HG02571 (cell line): ENCODE data around the gene ADORA1.

Source experiments
- ATAC-seq: cut with Tn5 transposase; IDR thresholded peaks from one replicate; pipeline ENCODE4 v1.9.1; 2021; ENCODE audit warnings: mild to moderate bottlenecking, moderate library complexity; ENCODE audit not compliant: unreplicated experiment

Gene ADORA1

DNA sequence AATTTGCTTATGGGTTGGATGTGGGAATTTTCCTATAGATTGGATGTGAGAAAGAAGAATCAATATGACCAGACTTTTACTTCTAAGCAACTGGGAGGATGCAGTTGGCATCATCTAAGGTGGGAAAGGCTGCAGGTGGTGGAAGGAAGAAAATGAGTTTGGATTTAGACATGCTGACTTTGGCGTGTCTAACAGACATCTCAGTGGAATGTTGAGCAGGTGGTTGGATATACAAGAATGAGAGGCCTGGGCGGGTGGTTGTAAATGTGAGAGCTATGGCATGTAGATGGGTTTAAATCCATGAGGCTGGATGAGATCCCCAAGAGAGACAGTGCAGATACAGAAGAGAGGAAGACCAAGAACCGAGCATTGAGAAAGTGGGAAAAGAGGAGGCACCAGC lies 10.5 kb downstream of the ADORA1 start:
- no peak for ATAC-seq

- no peak for ATAC-seq
Measured at GRCh38 chr1:203139976-203140475, 12.5 kb downstream of the ADORA1 start.

GRCh38 chr1:203140743-203141520 lies 13.4 kb downstream of the ADORA1 start:
- ATAC-seq, result no peak

DNA sequence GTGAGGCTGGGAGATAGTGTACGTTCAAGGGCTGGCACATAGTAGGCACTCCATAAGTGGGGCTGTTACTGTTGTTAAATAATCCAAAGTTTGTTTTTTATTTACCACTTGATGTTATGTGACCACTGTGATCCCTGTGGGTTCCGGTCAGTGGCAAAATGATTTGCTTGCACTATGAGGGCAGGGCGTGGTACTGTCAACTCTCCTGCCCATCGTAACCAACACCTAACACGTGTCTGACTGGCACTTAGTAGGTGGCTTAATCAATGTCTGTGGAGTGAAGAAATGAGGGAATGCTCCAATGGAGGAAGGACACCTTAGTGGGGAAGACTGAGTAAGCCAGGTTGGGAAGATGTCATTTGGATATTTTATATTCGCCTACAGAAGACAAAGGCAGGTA lies 14.6 kb downstream of the ADORA1 start:
- no peak for ATAC-seq

DNA sequence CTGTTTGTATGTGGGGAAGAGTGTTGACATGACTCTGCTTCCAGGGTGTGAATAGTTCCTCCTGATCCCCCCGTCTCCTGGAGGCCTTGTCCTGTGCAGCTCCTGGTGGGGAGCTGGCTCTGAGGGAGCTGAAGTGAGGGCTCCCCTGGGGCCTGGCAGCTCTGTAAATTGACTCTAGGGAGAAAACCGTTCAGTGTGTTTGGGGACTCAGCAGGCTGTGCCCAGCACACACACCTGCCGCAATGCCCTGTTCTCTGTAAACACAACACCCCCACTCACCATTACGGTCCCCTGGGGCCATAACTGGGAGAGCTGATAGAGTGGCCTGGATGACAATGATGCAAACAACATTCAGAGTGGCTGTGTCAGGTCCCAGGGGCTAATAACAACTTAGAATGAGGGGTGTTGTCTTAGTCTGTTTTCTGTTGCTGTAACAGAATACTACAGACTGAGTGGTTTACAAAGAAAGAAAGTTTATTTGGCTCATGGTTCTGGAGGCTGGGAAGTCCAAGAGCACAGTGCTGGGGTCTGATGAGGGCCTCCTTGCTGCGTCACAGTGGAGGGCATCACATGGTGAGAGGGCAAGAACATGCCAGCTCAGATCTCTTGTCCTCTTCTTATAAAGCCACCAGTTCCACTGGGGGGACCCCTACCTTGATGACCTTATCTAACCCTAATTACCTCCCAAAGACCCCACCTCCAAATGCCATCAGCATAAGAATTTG lies 15.3 kb downstream of the ADORA1 start:
- ATAC-seq, result no peak

DNA sequence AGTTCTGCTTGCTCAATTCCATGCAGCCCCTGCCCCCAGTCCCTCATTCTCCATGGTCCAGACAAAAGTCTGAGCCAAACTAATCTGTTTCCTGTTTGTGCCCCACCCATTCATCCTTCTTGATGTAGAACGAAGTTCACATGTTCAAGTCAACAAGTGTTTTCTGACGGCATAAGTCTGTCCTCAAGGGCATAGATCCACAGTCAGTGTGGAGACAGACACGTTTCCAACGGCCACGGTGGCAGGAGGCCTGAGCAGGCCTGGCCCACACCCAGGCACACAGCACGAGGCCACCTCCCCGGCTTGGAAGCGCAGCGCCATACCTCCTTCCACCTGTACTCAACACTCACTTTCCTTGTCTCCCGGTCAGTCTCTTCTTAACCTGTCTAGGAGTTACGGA lies 16.1 kb downstream of the ADORA1 start:
- no peak for ATAC-seq

DNA sequence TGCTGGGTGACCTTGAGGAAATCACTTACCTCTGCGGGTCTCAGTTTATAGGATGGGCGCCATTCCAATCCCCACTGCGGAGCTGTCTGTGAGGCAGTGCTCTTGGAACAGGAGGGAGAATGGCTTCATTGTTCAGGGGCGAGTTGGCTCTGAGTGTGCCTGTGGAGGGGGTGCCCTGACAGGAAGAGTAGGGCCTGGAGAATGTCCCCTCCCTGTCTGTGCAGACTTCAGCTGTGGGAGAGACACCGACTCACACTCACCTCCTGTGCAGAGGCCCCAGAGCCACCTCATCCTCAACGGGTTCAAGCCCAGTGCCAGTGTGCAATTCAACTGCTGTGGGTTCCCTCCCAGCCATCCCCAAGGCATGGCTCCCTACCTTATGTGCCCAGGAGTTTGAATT lies 17.1 kb downstream of the ADORA1 start:
- ATAC-seq, result no peak

- ATAC-seq, result no peak
Measured at GRCh38 chr1:203145321-203146041, 18.0 kb downstream of the ADORA1 start.

- ATAC-seq, result no peak
Measured at GRCh38 chr1:203146042-203146369, 18.5 kb downstream of the ADORA1 start.

GRCh38 chr1:203146537-203146936 lies 19.0 kb downstream of the ADORA1 start:
- ATAC-seq, result no peak

DNA sequence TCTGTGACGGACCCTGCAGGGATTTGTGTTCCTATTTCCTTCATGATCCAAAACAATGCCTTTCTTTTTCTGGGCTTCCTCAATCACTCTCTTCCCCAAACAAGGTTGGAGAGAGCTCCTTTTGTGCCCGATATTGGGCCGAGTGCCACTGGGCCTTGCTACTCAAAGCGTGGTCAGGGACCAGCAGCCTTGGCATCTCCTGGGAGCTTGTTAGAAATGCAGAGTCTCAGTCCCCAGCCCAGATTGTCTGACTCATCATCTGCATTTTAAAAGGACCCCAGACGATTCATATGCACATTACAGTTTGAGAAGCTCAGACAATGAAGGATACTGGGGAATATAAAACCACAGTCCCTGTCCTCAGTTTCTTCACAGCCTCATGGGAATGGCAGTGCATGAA lies 19.9 kb downstream of the ADORA1 start:
- no peak for ATAC-seq

DNA sequence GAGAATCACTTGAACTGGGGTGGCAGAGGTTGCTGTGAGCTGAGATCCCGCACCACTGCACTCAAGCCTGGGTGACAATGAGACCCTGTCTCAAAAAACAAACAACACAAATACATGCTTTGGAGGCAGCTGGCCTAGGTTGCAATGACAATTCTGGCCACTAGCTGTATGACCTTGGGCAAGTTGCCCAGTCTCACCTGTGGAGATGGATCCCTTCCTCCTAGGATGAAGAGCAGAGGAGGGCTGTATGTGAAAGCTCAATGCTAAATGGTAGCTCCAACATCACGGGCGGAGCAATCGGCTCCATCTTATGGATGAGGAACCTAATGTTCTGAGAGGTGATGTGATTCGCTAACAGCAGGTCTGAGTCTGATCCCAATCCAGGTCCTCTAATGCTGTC lies 20.6 kb downstream of the ADORA1 start:
- no peak for ATAC-seq

GRCh38 chr1:203148579-203148978 lies 21.1 kb downstream of the ADORA1 start:
- ATAC-seq, result no peak

- ATAC-seq, result no peak
Measured at GRCh38 chr1:203149188-203149840, 21.8 kb downstream of the ADORA1 start.

GRCh38 chr1:203150511-203151297 lies 23.2 kb downstream of the ADORA1 start:
- no peak for ATAC-seq

- no peak for ATAC-seq
Measured at GRCh38 chr1:203151362-203152157, 24.0 kb downstream of the ADORA1 start.

DNA sequence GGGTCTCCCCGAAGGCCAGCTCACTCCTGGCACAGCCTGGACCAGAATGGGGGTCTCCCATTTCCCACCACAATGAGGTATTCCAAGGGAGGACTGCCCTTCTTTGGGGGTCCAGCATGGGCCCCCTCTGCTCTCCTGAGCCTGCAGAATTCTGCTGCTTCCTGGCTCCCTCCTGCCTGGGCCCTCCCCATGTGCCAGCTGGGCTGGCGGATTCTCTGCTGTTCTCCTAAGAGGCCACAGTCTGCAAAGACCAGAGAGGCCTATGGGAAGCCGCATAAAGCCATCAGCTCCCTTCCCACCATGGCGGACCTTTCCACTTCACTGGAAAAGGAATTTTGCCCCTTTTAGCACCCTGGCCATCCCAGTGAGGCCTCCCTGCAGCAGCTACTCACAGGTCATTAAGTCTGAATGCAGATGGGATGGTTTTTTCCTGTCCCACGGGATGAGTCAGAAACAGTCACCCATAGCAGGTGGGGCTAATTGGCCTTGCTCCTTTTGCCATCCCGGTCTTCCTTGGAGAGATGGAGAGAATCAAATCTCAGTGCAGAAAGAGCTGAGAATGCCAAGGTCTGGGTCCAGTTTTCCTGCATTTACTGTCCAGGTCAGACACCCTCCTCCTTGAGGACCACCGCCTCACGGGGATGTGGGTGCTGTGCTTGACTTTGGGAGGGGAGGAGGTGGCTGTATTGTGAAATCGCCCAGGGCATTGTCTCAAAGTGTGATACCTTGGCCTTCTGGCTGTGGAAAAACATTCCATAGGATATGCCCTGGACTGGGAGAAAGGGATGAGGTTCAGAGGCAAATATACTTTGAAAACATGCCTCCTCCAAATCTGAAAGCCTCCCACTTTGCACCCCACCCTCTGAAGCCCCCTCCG lies 24.9 kb downstream of the ADORA1 start:
- ATAC-seq, result no peak
